Measurements from ENCODE around the gene PNKD.

- TF ChIP-seq CTCF (IDR thresholded peaks at IDR 0.05): no peak
- no peak for TF ChIP-seq EZH2phosphoT487 (IDR thresholded peaks at IDR 0.05)
- no peak for TF ChIP-seq EZH2 (IDR thresholded peaks at IDR 0.05)
Observed at GRCh38 chr2:218340656-218341055, 70.3 kb downstream of the PNKD start.

Data from neural progenitor cell (in vitro differentiated cells).